Activated CD8-positive, alpha-beta T cell treated with anti-CD3 and anti-CD28 coated beads for 36 hours (primary cell): ENCODE measurements around the gene CHST8. TPM values are rescaled to one million over a fixed set of nuclear protein-coding genes. Genes with fewer than 3 reads are reported as not detected.

Experiments
- ATAC-seq: fragments of 200-7000 bp; cut with Tn5 transposase; one replicate; pipeline ENCODE4 v1.10.0; 2021; ENCODE audit warnings: mild to moderate bottlenecking, moderate library complexity
- CTCF ChIA-PET: fragments of 350-600 bp; sonication (Branson Sonifier 250); formaldehyde crosslinking; loops from one replicate; lab custom pipeline; 2021; ENCODE audit warnings: antibody characterized with exemption; lab: Charles Lee
- POLR2A ChIA-PET: fragments of 350-600 bp; sonication (Branson Sonifier 250); formaldehyde crosslinking; loops from one replicate; lab custom pipeline; 2021; ENCODE audit warnings: antibody characterized with exemption; lab: Charles Lee
- DNase-seq: peaks from one replicate; pipeline ENCODE4 v3.0.0-alpha.2; 2020
- H3K27ac Mint-ChIP-seq: one replicate; pipeline ENCODE4 v1.8.0; 2021; ENCODE audit warnings: mild to moderate bottlenecking, mixed read lengths
- H3K27me3 Mint-ChIP-seq: one replicate; pipeline ENCODE4 v1.8.0; 2021; ENCODE audit warnings: mixed read lengths
- H3K36me3 Mint-ChIP-seq: one replicate; pipeline ENCODE4 v1.8.0; 2021; ENCODE audit warnings: low read depth, mixed read lengths
- H3K4me1 Mint-ChIP-seq: one replicate; pipeline ENCODE4 v1.8.0; 2021; ENCODE audit warnings: low read depth, mixed read lengths
- H3K4me3 Mint-ChIP-seq: one replicate; pipeline ENCODE4 v1.8.0; 2021; ENCODE audit warnings: mild to moderate bottlenecking, moderate library complexity, mixed read lengths
- H3K9me3 Mint-ChIP-seq: one replicate; pipeline ENCODE4 v1.8.0; 2021; ENCODE audit warnings: mixed read lengths
- CTCF ChIP-seq: fragments of 200-600 bp; IDR thresholded peaks from one replicate; pipeline ENCODE4 v1.8.0; 2022; ENCODE audit warnings: antibody characterized with exemption, mild to moderate bottlenecking
- intact Hi-C: fragments of 100-400 bp; cut with micrococcal nuclease; formaldehyde crosslinking; loops from one replicate; pipeline ENCODE4 v1.10.0; 2022
- total RNA-seq, 2 experiments: library from RNA; stranded (reverse); gene quantifications; one replicate each; pipeline ENCODE4 v1.2.3, GENCODE V29; 2021

Gene CHST8
- total RNA-seq, 2 experiments from 2014 or later: not detected

GRCh38 chr19:33665776-33666595 lies 44.2 kb downstream of the CHST8 start:
- intact Hi-C loops: no loop called here
- ATAC-seq: no peak
- H3K4me3 Mint-ChIP-seq: no peak overlapping the region
- DNase-seq: no peak
- H3K9me3 Mint-ChIP-seq: no peaks in the 10 kb centered on the region
- ChIA-PET POLR2A (no interaction called here), CTCF (no interaction called here)
- H3K4me1 Mint-ChIP-seq: no peaks in the 10 kb centered on the region
- H3K27ac Mint-ChIP-seq: no peak overlapping the region
- H3K36me3 Mint-ChIP-seq: no peaks in the 10 kb centered on the region
- peaks cover 3% of the 10 kb centered on the region for H3K27me3 Mint-ChIP-seq
- TF ChIP-seq CTCF: no peak

GRCh38 chr19:33667141-33667650 lies 45.4 kb downstream of the CHST8 start:
- no peak for TF ChIP-seq CTCF
- intact Hi-C loops: no loop called here
- ChIA-PET POLR2A (no interaction called here), CTCF (no interaction called here)
- Mint-ChIP-seq H3K9me3 (no peaks in the 10 kb centered on the region), H3K4me3 (no peak overlapping the region), H3K36me3 (no peaks in the 10 kb centered on the region), H3K27me3 (peaks cover 3% of the 10 kb centered on the region), H3K27ac (no peak overlapping the region), H3K4me1 (no peaks in the 10 kb centered on the region)
- no peak for ATAC-seq
- no peak for DNase-seq

GRCh38 chr19:33667881-33668280 lies 46.1 kb downstream of the CHST8 start:
- no peak overlapping the region for H3K4me3 Mint-ChIP-seq
- POLR2A ChIA-PET: no interaction called here

GRCh38 chr19:33668968-33669367 lies 47.2 kb downstream of the CHST8 start:
- Mint-ChIP-seq H3K36me3 (no peaks in the 10 kb centered on the region), H3K9me3 (no peaks in the 10 kb centered on the region), H3K27ac (no peak overlapping the region), H3K4me3 (no peak overlapping the region), H3K27me3 (peaks cover 3% of the 10 kb centered on the region), H3K4me1 (no peaks in the 10 kb centered on the region)
- ChIA-PET POLR2A (no interaction called here), CTCF (no interaction called here)
- ATAC-seq (no peak), DNase-seq (no peak)
- no peak for TF ChIP-seq CTCF
- intact Hi-C loops: no loop called here

More at GRCh38 chr19:33667881-33668280, 46.1 kb downstream of the CHST8 start:
- ATAC-seq: no peak
- DNase-seq: no peak
- CTCF ChIA-PET: no interaction called here
- no peaks in the 10 kb centered on the region for H3K9me3 Mint-ChIP-seq
- intact Hi-C loops: no loop called here
- no peak for TF ChIP-seq CTCF
- H3K4me1 Mint-ChIP-seq: no peaks in the 10 kb centered on the region
- no peaks in the 10 kb centered on the region for H3K36me3 Mint-ChIP-seq
- H3K27me3 Mint-ChIP-seq: peaks cover 3% of the 10 kb centered on the region
- H3K27ac Mint-ChIP-seq: no peak overlapping the region

GRCh38 chr19:33669376-33669775 lies 47.6 kb downstream of the CHST8 start:
- H3K4me3 Mint-ChIP-seq: no peak overlapping the region
- no peak overlapping the region for H3K27ac Mint-ChIP-seq
- ATAC-seq (no peak), DNase-seq (no peak)
- ChIA-PET CTCF (no interaction called here), POLR2A (no interaction called here)
- no peak for TF ChIP-seq CTCF
- no peaks in the 10 kb centered on the region for H3K36me3 Mint-ChIP-seq
- H3K4me1 Mint-ChIP-seq: no peaks in the 10 kb centered on the region
- intact Hi-C loops: no loop called here
- H3K9me3 Mint-ChIP-seq: no peaks in the 10 kb centered on the region
- H3K27me3 Mint-ChIP-seq: peaks cover 3% of the 10 kb centered on the region
